ENCODE measurements around the gene CCDC167.

- TF ChIP-seq CTCF (IDR thresholded peaks at IDR 0.05) (no peak), ZFX (IDR thresholded peaks at IDR 0.05; ENCODE audit: borderline replicate concordance) (no peak)
These were observed 64.3 kb downstream of the CCDC167 start for GRCh38 chr6:37435373-37435772.
